ENCODE measurements around the gene MSGN1.
"Not testable (repeated sequence)": the region's sequence is repeated elsewhere in the genome, so short reads cannot be mapped to it uniquely, and the experiment has no call there.

DNA sequence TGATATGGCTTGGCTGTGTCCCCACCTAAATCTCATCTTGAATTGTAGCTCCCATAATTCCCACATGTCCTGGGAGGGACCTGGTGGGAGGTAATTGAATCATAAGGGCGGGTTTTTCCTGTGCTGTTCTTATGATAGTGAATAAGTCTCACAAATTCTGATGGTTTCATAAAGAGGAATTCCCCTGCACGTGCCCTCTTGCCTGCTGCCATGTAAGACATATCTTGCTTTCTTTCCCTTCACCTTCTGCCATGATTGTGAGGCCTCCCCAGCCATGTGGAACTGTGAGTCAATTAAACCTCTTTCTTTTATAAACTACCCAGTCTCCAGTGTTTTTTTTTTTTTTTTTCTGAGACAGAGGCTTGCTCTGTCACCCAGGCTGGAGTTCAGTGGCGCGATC, 7.4 kb downstream of the MSGN1 start:
- not testable (repeated sequence) for TF ChIP-seq POLR2A (IDR thresholded peaks at IDR 0.05; ENCODE audit: borderline replicate concordance, extremely low read depth, insufficient read depth, insufficient read length); RAD21 (IDR thresholded peaks at IDR 0.05; ENCODE audit: low read depth); EZH2 (IDR thresholded peaks at IDR 0.05); TCF7L2 (IDR thresholded peaks at IDR 0.05; ENCODE audit: borderline replicate concordance, extremely low read depth, insufficient read depth, insufficient read length); JUND (IDR thresholded peaks at IDR 0.05); POLR2AphosphoS5 (IDR thresholded peaks at IDR 0.05; ENCODE audit: low read depth, low read length); FOSL1 (IDR thresholded peaks at IDR 0.05; ENCODE audit: low read depth); ELF1 (IDR thresholded peaks at IDR 0.05; ENCODE audit: borderline replicate concordance, low read depth); EGR1 (IDR thresholded peaks at IDR 0.05; ENCODE audit: low read depth); EZH2phosphoT487 (IDR thresholded peaks at IDR 0.05; ENCODE audit: borderline replicate concordance); SRF (IDR thresholded peaks at IDR 0.05; ENCODE audit: low read depth); ZNF274 (IDR thresholded peaks at IDR 0.05; ENCODE audit: low read depth, low read length)
- TF ChIP-seq, protein P1, sequence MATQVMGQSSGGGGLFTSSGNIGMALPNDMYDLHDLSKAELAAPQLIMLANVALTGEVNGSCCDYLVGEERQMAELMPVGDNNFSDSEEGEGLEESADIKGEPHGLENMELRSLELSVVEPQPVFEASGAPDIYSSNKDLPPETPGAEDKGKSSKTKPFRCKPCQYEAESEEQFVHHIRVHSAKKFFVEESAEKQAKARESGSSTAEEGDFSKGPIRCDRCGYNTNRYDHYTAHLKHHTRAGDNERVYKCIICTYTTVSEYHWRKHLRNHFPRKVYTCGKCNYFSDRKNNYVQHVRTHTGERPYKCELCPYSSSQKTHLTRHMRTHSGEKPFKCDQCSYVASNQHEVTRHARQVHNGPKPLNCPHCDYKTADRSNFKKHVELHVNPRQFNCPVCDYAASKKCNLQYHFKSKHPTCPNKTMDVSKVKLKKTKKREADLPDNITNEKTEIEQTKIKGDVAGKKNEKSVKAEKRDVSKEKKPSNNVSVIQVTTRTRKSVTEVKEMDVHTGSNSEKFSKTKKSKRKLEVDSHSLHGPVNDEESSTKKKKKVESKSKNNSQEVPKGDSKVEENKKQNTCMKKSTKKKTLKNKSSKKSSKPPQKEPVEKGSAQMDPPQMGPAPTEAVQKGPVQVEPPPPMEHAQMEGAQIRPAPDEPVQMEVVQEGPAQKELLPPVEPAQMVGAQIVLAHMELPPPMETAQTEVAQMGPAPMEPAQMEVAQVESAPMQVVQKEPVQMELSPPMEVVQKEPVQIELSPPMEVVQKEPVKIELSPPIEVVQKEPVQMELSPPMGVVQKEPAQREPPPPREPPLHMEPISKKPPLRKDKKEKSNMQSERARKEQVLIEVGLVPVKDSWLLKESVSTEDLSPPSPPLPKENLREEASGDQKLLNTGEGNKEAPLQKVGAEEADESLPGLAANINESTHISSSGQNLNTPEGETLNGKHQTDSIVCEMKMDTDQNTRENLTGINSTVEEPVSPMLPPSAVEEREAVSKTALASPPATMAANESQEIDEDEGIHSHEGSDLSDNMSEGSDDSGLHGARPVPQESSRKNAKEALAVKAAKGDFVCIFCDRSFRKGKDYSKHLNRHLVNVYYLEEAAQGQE (IDR thresholded peaks at IDR 0.05; ENCODE audit: low read depth) = not testable (repeated sequence)
- TF ChIP-seq, protein P2, sequence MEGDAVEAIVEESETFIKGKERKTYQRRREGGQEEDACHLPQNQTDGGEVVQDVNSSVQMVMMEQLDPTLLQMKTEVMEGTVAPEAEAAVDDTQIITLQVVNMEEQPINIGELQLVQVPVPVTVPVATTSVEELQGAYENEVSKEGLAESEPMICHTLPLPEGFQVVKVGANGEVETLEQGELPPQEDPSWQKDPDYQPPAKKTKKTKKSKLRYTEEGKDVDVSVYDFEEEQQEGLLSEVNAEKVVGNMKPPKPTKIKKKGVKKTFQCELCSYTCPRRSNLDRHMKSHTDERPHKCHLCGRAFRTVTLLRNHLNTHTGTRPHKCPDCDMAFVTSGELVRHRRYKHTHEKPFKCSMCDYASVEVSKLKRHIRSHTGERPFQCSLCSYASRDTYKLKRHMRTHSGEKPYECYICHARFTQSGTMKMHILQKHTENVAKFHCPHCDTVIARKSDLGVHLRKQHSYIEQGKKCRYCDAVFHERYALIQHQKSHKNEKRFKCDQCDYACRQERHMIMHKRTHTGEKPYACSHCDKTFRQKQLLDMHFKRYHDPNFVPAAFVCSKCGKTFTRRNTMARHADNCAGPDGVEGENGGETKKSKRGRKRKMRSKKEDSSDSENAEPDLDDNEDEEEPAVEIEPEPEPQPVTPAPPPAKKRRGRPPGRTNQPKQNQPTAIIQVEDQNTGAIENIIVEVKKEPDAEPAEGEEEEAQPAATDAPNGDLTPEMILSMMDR (IDR thresholded peaks at IDR 0.05 in 2 of 3, conservative IDR thresholded peaks at IDR 0.05 in 1 of 3; ENCODE audit: borderline replicate concordance in 1 of 3, insufficient read depth in 1 of 3, low read depth in 2 of 3, low read length in 2 of 3) = not testable (repeated sequence)

Measured in HCT116 (cell line).